Neuron (in vitro differentiated cells): Measurements from ENCODE around the gene DDX11.
"Not testable (repeated sequence)": the region's sequence is repeated elsewhere in the genome, so short reads cannot be mapped to it uniquely, and the experiment has no call there.

ENCODE experiments used
- H2AFZ ChIP-seq: one replicate; pipeline ENCODE4 v1.6.1; 2013; ENCODE audit warnings: low read depth, mild to moderate bottlenecking, inconsistent platforms, low read length, moderate library complexity
- H3K27me3 ChIP-seq: one replicate; pipeline ENCODE4 v1.6.1; 2013; ENCODE audit warnings: low read length; ENCODE audit not compliant: insufficient read depth
- H3K36me3 ChIP-seq: one replicate; pipeline ENCODE4 v1.6.1; 2013; ENCODE audit warnings: low read length; ENCODE audit not compliant: insufficient read depth
- H3K4me1 ChIP-seq: one replicate; pipeline ENCODE4 v1.6.1; 2013; ENCODE audit warnings: low read length; ENCODE audit not compliant: insufficient read depth
- H3K4me3 ChIP-seq: 2 replicates; pipeline ENCODE4 v1.5.1; 2013; ENCODE audit warnings: mild to moderate bottlenecking, low read length, moderate library complexity
- H3K9me3 ChIP-seq: one replicate; pipeline ENCODE4 v1.6.1; 2013; ENCODE audit warnings: low read length

Gene DDX11

DNA sequence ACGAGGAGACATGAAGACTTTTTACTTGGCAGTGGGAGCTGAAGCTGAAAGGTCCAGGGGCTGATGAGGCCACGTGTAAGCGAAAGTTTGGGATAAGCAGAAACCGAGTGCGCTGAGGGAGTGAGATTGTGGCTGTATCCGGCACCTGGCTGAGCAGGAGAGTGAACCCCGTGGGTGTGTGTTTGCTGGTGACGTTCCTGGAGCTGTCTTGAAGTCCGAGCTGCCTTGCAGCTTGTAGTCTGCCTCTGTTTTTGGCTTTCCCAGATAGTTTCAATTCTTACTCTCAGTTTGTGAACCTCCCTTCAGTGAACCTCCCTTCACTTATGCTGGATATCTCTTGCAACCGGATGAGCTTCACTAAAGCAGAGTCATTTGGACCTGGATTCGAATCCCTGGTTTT is 2.5 kb downstream of the DDX11 start:
- peaks cover 12% of the 10 kb centered on the region for H3K4me1 ChIP-seq
- H3K36me3 ChIP-seq, H2AFZ ChIP-seq, H3K4me3 ChIP-seq, H3K9me3 ChIP-seq, H3K27me3 ChIP-seq: not testable (repeated sequence)

DNA sequence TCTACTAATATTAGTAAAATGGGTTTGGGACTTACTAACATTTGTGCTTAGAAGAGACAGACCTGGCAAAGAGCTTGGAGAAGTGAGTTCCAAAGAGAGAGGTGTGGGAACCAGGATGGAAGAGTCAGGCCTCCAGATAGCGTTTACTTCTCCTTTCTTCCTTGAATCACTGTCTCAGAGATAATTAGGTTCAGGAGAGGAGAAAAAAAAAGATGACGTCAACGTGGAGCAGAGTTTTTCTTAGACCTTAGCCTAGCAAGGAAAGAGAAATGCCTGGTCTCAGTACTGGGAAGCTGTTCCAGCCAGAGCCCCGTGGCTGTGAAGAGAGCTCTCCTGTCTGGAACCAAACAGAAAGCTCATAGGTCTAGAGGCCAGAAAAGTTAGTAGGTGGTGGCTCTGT is 3.4 kb downstream of the DDX11 start:
- Histone ChIP-seq H3K36me3 (peaks cover 11% of the 10 kb centered on the region), H3K4me1 (peaks cover 12% of the 10 kb centered on the region)
- H3K4me3 ChIP-seq, H3K27me3 ChIP-seq, H2AFZ ChIP-seq, H3K9me3 ChIP-seq: not testable (repeated sequence)

DNA sequence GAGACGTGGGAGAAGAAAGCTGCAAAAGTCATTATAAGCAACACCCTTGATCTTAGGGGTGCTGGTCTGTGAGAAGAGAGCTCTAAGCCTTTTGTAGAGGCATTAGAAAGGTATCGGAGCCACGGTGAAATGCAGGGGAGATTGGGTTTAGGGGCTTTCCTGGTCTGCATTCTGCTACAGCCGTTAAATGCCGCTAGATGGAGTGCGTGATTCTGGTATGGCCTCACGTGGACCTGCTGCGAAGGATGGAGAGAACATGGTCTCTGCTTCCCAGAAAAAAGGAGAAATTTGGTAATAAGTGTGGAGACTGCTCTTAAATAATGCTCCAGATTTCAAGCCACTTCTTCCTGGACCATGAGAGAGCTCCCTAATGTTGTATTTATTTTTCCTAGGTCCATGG is 4.3 kb downstream of the DDX11 start:
- not testable (repeated sequence) for H3K4me3 ChIP-seq, H3K27me3 ChIP-seq, H3K9me3 ChIP-seq, H3K4me1 ChIP-seq, H2AFZ ChIP-seq
- H3K36me3 ChIP-seq, result peaks cover 13% of the 10 kb centered on the region

DNA sequence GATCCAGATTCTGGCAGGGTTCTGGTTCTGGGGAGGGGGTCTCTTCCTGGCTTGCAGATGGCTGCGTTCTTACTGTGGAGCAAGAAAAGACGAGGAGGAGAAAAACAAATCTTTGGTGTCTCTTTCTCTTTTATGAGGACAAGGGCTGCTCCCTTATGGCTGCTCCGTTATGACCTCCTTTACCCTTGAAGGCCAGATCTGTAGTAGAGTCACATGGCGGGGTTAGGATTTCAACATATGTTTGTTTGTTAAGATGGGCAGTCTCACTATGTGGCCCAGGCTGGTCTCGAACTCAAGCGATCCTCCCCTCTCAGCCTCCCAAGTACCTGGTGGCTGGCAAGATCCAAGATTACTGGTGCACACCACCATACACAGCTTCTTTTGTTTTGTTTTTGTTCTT is 5.8 kb downstream of the DDX11 start:
- H3K4me1 ChIP-seq, H3K27me3 ChIP-seq, H2AFZ ChIP-seq, H3K4me3 ChIP-seq, H3K9me3 ChIP-seq: not testable (repeated sequence)
- H3K36me3 ChIP-seq, result peaks cover 18% of the 10 kb centered on the region

DNA sequence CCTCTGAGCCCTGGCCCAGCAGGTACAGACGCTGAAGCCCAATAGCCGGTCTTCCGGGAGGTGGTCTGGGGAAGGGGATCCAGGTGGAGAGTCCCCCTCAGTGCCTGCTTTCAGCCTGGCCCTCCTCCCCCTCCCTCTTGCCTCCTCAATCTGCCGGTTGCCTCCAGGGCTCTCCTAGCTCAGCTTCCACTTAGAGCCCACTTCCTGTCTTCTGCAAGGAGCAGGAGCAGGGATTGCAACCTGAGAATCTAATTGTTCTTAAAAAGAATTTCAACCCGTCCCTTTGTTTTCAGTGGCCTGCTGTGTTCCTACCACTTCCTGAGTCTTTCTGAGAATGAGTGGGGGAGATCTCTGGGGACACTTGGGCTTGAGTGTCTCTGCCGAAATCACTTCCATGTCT is 6.6 kb downstream of the DDX11 start:
- not testable (repeated sequence) for H3K27me3 ChIP-seq, H3K9me3 ChIP-seq, H3K4me3 ChIP-seq, H3K4me1 ChIP-seq, H2AFZ ChIP-seq
- H3K36me3 ChIP-seq, result peaks cover 20% of the 10 kb centered on the region

DNA sequence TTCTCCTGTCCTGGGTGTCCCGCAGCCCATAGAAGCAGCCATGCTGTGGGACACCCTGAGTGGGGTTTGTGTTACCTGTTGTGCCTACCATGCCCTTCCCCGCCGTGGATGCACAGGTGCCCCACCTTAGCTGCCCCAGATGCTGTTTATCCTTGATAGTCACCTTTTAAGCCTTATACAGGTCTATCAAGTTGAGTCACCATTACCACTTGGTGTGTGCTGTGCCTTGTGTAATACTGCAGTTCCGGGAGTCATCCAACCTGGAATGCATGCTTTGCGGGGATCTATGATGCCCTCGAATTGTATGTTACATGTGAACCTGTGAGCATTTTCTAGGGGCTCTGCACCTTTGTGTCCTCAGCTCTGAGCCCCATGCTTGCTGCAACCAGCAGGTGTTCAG is 7.6 kb downstream of the DDX11 start:
- not testable (repeated sequence) for H2AFZ ChIP-seq, H3K4me3 ChIP-seq, H3K4me1 ChIP-seq, H3K9me3 ChIP-seq, H3K27me3 ChIP-seq
- H3K36me3 ChIP-seq, result peaks cover 27% of the 10 kb centered on the region

DNA sequence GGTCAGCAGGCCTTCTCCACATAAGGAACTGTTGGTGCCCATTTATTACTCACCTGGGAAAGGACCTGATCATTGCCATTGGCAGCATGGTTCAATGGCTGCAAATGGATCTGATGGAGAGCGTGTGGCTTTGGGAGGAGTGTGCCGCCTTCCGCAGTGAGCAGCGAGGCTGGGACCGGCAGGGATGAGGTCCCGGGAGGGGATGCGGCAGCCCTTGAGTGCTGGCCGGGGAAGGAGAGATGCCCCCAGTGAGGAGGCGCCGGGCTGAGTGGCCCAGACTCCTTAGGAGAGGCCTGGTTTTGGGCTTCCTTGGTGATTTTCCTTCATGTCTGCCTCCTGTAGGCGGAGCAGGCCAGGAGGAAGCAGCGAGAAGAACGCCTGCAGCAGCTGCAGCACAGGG is 10.6 kb downstream of the DDX11 start:
- H3K9me3 ChIP-seq, H3K27me3 ChIP-seq, H3K4me3 ChIP-seq, H3K4me1 ChIP-seq, H2AFZ ChIP-seq: not testable (repeated sequence)
- H3K36me3 ChIP-seq, result peaks cover 27% of the 10 kb centered on the region

DNA sequence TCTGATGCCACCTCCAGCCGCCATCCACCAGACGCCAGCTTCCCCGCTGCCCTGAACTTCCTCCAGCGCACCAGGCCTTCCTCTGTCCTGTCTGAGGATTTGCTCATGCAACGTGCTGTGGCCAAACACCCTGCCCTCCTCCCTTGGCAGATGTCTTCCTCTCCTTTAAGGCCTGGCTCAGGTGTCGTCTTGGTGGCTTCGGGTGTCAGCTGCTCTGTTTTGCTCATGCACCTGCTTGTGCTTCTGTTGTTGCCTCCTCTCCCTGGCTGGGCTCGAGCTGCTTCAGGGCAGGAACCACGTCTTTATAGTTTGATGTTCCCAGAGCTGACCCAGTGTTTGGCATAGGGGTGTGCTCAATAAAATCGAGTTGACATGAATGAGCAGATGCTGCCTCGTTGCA is 12.4 kb downstream of the DDX11 start:
- peaks cover 25% of the 10 kb centered on the region for H3K36me3 ChIP-seq

DNA sequence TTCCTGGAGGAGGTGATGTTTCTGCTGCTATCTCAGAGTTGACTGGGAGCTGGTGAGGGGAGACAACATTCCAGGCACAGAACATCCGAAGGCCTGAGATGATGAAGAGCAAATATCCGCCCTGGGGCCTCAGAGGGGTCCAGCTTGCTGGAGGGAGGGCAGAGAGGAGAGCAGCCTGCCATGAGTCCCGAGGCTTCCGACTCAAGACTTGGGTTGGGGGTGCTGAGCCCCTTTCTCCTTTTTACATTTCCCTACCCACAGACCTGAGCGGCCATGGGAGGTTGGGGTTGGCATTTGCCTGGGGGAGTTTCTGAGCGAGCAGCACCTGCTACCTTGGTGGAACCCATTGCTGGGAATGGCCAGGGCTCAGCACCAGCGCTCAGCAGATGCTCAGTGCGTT is 13.8 kb downstream of the DDX11 start:
- not testable (repeated sequence) for H3K4me1 ChIP-seq, H3K9me3 ChIP-seq, H2AFZ ChIP-seq, H3K27me3 ChIP-seq, H3K4me3 ChIP-seq
- H3K36me3 ChIP-seq, result peaks cover 35% of the 10 kb centered on the region

More for the DNA sequence above, 12.4 kb downstream of the DDX11 start:
- H3K4me1 ChIP-seq, H3K9me3 ChIP-seq, H3K27me3 ChIP-seq, H2AFZ ChIP-seq, H3K4me3 ChIP-seq: not testable (repeated sequence)

DNA sequence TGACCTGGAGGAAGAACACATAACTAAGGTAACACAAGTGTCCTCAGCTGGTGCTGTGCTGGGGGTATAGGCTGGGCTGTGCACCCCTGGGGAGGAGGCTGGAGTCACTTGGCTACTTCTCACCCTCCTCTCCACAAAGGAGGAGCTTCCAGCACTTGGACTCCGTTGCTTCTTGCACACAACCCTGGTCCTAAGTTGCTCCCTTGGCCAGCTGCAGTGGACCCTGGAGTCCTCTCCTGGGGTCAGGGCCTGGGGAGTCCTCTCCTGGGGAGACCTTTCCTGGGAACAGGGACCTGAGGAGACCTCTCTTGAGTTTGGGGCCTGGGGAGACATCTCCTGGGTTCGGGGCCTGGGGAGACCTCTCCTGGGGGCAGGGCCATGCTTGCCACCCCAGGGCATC is 14.3 kb downstream of the DDX11 start:
- H3K27me3 ChIP-seq, H2AFZ ChIP-seq, H3K9me3 ChIP-seq, H3K4me3 ChIP-seq, H3K4me1 ChIP-seq: not testable (repeated sequence)
- peaks cover 37% of the 10 kb centered on the region for H3K36me3 ChIP-seq

DNA sequence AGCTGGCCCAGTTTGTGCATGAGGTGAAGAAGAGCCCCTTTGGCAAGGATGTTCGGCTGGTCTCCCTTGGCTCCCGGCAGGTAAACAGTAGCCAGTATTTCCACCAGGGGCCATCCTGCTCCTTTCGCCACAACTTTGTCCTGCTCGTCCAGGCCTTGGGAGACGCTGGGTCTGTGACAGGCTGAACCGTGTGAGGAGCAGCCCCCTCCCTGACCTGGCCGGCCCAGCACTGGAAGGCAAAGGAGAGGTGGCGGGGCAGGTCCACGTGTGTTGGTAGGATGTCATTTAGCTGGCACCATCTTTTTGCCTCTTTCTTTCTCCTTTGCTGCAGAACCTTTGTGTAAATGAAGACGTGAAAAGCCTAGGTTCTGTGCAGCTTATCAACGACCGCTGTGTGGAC is 15.4 kb downstream of the DDX11 start:
- no peaks in the 10 kb centered on the region for H3K9me3 ChIP-seq
- no peaks in the 10 kb centered on the region for H3K4me1 ChIP-seq
- no peak overlapping the region for H2AFZ ChIP-seq
- no peaks in the 10 kb centered on the region for H3K27me3 ChIP-seq
- peaks cover 35% of the 10 kb centered on the region for H3K36me3 ChIP-seq
- H3K4me3 ChIP-seq, result no peak overlapping the region

DNA sequence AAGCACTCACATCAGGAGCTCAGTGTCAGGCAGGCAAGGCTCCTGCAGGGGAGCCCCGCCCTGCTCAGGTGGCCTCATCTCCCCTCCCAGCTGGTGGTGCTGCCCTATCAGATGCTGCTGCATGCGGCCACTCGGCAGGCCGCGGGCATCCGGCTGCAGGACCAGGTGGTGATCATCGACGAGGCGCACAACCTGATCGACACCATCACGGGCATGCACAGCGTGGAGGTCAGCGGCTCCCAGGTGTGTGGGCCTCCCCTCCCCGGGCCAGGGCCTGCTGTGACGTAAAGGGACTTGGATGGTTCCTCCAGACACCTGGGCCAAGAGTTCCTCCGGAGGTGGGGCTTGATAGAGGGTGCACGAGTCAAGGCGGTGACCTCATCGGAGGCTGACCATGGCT is 18.0 kb downstream of the DDX11 start:
- H3K9me3 ChIP-seq, H3K27me3 ChIP-seq, H2AFZ ChIP-seq, H3K4me1 ChIP-seq, H3K4me3 ChIP-seq: not testable (repeated sequence)
- H3K36me3 ChIP-seq, result peaks cover 35% of the 10 kb centered on the region

DNA sequence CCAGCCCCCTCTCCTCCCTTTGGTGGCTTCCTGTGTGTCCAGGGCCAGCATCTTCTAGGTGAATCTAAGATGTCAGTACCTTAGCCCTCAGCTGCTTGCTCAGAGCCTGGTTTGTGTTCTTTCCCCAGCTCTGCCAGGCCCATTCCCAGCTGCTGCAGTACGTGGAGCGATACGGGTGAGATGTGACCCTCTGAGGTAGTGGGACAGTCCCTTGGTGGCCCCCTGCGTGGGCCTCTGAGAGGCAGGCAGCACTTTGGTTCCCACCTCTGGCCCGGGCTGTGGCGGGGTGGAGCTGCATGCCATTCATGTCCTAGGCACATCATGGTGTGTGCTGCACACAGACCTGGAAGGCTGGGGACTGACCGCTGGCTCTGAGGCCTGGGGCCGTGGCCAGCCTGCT is 19.1 kb downstream of the DDX11 start:
- not testable (repeated sequence) for H2AFZ ChIP-seq, H3K4me3 ChIP-seq, H3K4me1 ChIP-seq, H3K9me3 ChIP-seq, H3K27me3 ChIP-seq
- H3K36me3 ChIP-seq, result peaks cover 41% of the 10 kb centered on the region

DNA sequence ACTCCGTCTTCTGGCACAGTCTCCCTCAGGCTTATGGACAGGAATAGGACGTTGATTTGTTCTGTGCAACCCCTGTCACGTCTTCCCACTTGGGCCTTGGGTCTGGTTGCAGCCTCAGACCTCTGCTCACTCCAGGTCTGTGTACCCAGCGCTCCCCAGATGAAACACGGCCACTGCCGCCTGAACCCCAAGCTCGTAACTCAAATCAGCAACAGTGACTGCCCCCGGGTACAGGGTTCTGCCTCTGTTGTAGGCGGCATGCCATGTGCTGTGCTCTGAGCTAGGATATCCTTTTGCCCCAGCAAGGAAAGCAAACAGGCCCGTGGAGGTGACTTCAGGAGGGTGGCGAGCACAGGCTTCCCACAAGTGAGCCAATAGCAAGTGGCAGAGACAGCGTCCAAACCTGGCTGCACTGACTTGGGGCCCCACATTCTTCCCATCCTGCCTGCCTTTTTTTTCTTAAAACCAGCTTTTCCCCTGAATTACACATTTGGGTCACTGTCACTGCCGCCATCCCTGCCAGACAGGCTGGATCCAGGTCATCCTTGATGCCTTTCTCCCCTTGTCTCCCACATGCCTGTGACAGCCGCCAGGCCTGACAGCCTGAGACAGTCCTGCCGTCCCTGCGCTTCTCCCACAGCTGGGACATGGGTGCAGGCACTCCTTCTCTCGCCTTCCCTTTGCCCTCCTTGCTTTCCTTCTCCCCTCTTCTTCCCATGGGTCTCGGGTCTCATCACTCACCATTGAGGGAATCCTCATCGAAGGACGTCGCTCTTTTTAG is 21.6 kb downstream of the DDX11 start:
- not testable (repeated sequence) for H3K27me3 ChIP-seq, H3K9me3 ChIP-seq, H2AFZ ChIP-seq, H3K4me1 ChIP-seq, H3K4me3 ChIP-seq
- H3K36me3 ChIP-seq, result peaks cover 40% of the 10 kb centered on the region
